G401.6 (cell line): ENCODE results near the gene DPF3.

Experiments
- FAIRE-seq: peaks from 2 replicates; lab custom pipeline; 2012; peaks lifted over from hg19 to GRCh38; lab: Jason Lieb, UNC

DPF3 gene

GRCh38 chr14:72893636-72894322 is at the start of gene DPF3:
DPF3 (minus strand) TSS chr14:72894101; CDS start chr14:72894088, 13 bp downstream.
- FAIRE-seq, result peak; percentile 96

- no peak for FAIRE-seq
Measured at GRCh38 chr14:72942934-72943333, 49.0 kb upstream of the DPF3 start.

GRCh38 chr14:72941286-72941985 is 47.5 kb upstream of the DPF3 start:
- no peak for FAIRE-seq

GRCh38 chr14:72939630-72940029 is 45.7 kb upstream of the DPF3 start:
- no peak for FAIRE-seq

DNA sequence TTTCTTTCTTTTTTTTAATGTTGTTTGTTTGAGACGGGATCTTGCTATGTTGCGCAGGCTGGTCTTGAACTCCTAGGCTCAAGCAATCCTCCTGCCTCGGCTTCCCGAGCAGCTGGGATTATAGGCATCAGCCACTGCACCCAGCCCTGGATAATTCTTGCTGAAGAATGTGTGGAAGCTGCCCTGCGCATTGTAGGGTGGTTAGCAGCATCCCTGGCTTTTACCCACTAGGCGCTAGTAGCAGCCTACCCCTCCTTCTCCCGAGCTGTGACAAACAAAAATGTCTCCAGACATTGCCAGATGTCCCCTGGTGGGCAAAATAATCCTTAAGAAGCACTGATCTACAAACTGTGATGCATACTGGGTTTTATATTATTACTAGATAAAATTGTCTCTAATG is 39.0 kb upstream of the DPF3 start:
- no peak for FAIRE-seq

DNA sequence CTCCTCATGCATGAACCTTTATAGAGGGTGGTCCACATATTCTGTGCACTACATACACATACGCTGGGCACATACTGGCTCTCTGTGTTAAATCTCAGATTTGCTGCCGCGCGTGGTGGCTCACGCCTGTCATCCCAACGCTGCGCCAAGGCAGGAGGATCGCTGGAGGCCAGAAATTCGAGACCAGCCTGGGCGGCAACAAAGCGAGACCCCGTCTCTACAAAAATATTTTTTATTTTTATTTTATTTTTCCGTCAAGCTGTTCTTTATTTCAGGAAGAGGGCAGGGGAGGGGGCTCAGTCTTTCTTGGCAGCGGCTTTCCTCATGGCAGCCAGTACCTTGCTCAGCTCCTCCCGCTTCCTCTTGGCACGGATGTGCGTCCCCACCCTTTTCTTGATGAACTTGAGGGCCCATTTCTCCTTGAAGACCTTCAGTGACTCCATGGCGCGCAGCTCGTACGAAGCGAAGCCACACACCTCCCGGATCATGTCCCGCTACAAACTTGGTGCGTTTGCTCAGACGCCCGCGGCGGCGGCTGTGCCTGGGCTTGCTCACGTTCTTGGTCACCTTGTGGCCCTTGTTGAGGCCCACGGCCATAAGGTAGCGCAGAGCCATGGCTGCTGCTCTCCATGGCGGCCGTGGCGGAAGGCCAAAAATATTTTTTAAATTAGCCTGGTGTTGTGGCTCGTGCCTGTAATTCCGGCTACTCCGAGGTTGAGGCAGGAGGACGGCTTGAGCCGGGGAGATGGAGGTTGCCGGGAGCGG is 35.6 kb upstream of the DPF3 start:
- no peak for FAIRE-seq

GRCh38 chr14:72928872-72929271 is 35.0 kb upstream of the DPF3 start:
- FAIRE-seq, result no peak

DNA sequence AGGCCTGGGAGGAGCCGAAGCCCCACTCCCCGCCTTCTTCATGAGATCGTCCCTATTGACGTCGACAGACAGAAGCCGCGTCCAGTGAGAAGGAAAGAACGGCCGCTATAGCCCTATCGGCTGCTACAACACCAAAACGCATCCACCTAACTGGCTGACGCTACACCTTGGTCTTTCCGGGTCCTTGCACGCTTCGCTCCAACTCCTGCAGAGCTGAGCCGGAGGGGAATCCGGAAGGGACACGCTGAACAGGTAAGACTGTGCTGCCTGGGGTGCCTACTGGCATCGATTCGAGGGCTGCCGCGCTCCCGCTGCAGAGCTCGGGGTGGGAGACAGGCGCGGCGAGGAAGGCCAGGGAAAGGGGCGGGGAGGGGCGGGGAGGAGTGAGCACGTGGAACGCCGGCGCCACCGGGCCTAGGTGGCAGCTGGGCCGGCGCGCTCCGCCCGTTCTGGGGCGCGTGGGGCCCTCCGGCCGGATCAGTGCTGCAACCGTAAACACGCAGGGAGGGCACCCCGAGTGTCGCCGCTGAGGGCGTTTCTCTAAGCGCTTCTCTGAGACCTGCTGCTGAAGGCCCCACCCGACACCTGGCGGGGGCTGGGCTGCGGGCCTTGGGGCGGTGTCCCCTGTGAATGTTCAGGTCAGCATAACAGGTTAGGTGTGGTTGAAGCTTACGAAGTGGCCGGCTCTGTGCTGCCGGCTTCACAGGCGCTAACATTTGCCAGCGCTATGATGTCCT is 32.6 kb upstream of the DPF3 start, which contains the start of gene DCAF4:
DCAF4 (plus strand) TSS at position 173 of the 737 bp plus-strand sequence. CDS start 11,515 bp downstream, outside the sequence.
- peak; percentile 97 for FAIRE-seq

GRCh38 chr14:72925815-72926291 is 32.0 kb upstream of the DPF3 start:
- no peak for FAIRE-seq

DNA sequence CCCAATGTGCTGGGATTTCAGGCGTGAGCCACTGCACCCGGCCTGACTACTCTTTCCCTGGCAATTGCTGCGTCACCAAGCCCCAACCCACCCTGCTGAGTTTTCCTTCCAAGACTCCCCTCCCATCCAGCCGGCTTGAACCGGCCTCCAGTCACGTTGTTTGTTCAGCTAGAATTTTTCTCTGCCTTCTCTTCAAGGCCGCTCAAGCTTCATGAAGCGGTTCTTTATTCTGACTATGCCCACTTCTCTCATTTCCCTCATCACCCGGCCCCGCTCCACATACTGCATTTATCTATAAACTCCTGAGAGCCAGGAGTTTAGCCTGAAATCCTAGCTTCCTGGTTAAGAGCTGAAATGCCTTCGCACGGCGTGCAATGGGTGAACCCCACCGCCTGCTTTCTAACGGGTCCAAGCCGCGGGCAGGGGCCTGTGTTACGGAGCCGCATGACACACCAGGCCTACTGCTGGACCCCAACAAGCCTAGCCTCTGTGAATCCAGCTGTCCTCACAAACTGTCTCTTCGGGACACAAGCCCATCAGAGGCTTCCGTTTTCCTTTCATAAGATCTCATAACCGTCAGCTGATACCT is 31.4 kb upstream of the DPF3 start:
- FAIRE-seq, result no peak

- FAIRE-seq, result no peak
Measured at GRCh38 chr14:72924337-72924736, 30.4 kb upstream of the DPF3 start.

DNA sequence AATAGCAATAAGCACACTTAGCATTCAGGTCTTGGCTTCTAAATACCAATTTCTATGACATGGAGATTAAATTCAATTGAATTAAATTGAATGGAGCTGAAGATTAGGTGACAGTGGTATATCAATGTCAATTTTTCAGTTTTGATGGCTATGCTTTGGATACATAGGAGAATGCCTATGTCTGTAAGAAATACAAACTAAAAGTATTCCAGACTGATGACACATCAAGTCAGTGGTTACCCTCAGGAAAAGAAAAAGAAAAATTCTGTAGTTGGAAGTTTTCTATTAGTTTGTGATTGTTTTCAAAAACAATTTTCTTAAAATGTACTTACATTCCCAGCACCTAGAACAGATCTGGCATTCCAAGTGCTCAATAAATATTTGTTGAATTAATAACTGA is 27.5 kb upstream of the DPF3 start:
- FAIRE-seq, result no peak

- FAIRE-seq, result no peak
Measured at GRCh38 chr14:72920008-72920407, 26.1 kb upstream of the DPF3 start.

- no peak for FAIRE-seq
Measured at GRCh38 chr14:72917094-72917802, 23.3 kb upstream of the DPF3 start.

DNA sequence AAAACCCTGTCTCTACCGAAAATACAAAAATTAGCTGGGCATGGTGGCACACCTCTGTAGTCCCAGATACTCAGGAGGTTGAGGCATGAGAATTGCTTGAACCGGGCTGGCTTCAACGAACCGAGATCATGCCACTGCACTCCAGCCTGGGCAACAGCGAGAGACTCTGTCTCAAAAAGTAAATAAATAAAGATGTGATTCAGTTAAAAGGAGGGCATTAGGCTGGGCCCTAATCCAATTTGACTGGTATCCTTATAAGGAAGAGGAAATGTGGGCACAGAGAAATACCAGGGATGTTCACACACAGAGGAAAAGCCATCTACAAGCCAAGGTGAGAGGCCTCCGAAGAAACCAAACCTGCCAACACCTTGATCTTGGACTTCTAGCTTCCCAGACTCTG is 22.3 kb upstream of the DPF3 start:
- no peak for FAIRE-seq

- no peak for FAIRE-seq
Measured at GRCh38 chr14:72913809-72914208, 19.9 kb upstream of the DPF3 start.

DNA sequence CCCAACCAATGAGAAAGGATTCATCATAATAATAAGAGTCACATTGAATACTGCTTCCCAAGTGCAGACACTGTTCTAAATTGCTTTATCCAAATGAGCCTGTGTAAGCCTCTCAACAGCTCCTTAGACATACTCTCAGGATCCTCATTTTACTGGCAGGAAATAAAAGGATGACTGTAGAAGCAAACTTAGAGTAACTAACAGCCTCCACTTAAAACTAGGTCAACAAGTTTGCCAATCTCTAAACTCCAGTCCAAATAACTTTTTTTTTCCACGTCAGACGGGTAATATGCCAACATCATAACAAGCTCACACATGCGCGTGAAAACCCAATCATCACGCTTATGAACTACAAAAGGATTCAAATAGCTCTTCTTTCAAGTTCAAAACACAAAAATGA is 15.3 kb upstream of the DPF3 start:
- no peak for FAIRE-seq

GRCh38 chr14:72907886-72908285 is 14.0 kb upstream of the DPF3 start:
- no peak for FAIRE-seq

DNA sequence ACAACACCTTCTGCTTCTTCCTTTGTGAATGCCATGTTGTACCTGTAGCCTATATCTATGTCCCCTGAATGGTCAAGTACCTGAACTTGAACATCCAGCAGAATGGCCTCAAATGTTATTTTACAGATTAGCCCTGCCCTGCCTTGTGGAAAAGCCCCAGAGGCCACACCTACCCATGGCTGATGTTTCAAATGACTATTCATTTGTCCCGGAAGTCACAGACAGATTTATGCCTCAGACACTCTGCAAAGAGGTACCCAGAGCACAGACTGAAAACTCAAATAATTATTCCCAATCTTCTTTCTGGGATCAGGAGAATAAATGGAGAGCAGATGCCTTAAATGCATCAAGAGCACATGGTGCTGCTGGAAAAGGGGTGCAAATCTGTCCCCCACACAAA is 13.0 kb upstream of the DPF3 start:
- FAIRE-seq, result no peak

DNA sequence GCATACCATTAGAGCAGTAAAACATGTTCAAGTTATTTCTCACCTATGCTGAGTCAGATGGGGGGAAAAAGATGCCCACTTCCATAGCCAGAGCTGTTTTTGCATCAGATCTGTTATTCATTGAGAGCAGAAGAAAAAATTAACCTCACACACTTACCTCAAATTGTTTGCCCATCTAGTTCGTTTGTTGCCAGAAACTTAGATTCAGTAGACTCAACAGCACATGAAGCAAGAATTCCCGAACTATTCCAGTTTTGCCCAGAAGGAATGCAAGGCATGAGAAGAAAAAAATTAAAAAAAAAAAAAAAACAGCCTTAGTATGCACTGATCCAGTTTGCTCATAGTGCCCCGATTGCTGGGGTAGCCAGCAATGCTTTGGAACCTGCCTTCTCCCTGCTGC is 12.4 kb upstream of the DPF3 start:
- FAIRE-seq, result no peak

GRCh38 chr14:72904840-72905561 is 11.1 kb upstream of the DPF3 start:
- peak; percentile 77 for FAIRE-seq
